Right kidney (tissue), 1 donor: ENCODE measurements around the gene KRTAP5-2.

Experiments used
- DNase-seq: peaks from one replicate; pipeline ENCODE4 v3.0.0-alpha.2; 2016

Gene KRTAP5-2

DNA sequence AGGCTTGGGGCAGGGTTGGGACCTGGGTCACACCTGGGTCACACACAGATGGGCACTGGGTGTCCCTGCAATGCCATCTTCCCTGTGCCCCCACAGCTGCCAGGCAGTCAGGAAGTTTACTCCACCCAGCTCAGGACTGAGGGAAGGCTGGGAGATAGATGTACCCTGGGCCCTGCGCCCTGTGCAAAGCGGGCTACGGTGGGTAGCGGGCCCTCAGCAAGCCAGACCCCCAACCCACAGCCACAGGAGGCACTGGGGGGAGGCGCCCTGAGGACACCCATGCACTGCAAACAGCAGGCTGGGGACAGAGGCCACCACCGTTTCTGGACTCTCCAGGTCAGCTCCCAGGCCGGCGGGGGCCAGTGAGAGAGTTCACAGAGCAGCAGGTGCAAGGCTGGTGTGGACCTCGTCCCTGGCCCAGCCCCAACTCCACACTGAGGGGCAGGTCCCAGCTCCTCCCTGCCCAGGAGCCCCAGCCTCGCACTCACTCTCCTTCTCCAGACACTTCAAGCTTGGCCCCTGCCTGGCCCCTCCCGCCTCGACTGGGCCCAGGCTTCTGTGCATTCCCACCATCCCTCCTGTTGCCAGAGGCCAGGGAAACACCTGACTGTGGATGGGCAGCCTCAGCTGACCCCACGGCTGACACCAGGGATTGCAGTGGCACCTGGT lies 30.9 kb downstream of the KRTAP5-2 start:
- DNase-seq = no peak

DNA sequence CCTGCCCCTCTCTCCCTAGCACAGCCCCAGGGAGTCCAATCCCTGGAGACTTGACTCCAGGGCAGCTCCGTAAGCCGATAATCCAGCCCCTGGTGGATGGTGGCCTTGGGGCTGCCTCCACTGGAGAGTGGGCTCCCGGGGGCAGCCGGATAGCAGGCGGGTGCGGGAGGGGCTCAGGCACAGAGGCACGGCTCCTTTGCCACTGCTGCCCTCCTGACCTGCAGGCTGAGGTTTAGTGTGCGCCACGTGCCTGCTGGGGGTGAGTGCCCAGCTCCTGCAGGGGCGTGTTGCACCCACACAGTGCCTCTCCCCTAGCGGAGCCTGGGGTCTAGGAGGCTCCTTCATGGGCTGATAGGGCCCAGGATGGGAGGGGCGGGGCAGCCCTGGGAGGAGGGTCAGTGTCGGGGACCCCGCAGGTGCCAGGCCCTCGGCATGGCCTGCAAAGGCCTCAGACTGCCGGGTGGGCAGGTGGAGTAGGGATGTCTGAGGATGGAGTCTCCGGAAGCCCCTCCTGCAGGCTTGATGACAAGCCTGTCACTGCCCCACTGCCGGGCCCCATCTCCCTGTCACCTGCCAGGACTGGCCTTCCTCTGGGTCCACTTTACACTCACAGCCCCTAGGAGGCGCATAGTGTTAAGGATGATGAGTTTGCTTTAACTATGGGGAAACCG lies 31.6 kb downstream of the KRTAP5-2 start:
- DNase-seq = no peak

DNA sequence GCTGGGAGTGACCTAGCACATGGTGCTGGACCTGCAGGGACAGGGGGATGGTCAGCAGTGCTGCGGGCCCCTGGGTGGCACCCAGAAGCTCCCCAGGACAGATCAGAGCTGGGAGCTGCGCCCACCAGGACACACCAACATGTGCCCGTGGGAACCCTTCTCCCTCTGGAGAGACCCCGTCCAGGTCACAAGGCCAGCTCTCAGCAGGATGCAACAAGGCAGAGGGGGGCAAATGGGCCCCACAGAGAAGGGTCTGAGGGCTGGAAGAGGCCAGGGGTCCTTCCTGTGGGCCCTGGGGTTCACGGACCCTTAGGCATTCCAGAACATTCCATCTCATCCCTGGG lies 32.2 kb downstream of the KRTAP5-2 start:
- no peak for DNase-seq

DNA sequence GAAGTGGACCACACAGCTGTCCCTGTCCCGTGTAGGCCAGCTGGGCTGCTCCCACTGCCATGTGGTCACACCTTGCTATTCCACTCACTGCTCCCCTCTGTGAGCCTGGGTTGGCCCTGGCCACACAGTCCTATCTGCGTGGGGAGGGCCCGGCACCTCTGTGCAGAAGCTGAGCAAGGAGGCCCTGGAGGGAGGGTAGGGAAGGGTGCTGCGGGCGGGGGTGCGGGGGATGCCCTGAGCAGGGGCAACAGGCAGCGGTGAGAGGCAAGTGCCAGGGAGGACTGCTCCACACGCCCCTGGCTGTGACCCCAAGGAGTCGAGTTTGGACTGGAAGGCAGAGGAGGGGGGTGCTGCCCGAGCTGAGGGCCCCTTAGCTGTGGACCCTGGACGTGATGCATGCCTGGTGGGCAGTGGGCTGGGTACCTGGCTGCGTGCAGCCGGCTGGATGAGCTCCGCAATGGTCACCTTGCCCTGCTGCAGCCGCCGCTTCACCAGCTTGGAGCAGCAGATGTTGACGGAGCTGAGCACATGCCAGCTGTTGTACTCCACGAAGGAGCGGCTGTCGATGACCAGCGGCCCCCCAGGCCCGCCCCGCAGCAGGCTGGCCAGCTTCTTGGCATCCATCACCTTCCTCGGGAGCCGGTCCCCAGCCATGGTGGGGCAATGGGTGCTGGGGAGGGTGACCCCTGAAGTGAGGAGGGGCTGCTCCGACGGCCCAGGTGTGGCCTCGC lies 32.8 kb downstream of the KRTAP5-2 start:
- no peak for DNase-seq

DNA sequence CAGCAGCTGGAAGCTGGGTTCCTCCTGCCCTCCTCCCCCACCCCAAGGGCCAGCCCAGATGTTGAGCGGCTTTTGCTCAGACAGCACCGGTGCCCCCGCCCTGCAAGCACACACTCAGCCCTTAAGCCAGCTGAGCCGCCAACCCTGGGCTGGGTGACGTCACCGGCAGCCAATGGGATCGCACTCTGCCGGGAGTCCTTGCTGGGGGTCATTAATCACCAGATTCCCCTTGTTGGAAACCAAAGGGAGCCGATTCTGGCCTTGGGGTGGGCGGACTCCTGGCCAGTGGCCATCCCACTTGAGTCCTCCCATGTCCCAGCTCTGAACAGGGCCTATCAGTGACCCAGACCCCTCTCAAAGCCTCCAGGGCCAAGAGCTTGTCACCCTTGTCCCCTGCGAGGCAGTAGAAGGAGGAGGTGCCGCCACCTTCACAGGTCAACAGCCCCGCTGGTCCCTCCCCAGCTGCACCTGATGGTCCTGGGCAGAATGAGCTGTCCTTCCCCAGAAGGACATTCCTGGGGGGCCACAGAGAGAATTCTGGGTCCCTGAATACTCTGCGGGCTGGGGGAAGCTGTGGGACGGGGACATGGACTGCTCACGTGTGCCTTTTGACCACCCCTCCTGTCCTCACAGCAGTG lies 33.4 kb downstream of the KRTAP5-2 start:
- peak; percentile 63 for DNase-seq

DNA sequence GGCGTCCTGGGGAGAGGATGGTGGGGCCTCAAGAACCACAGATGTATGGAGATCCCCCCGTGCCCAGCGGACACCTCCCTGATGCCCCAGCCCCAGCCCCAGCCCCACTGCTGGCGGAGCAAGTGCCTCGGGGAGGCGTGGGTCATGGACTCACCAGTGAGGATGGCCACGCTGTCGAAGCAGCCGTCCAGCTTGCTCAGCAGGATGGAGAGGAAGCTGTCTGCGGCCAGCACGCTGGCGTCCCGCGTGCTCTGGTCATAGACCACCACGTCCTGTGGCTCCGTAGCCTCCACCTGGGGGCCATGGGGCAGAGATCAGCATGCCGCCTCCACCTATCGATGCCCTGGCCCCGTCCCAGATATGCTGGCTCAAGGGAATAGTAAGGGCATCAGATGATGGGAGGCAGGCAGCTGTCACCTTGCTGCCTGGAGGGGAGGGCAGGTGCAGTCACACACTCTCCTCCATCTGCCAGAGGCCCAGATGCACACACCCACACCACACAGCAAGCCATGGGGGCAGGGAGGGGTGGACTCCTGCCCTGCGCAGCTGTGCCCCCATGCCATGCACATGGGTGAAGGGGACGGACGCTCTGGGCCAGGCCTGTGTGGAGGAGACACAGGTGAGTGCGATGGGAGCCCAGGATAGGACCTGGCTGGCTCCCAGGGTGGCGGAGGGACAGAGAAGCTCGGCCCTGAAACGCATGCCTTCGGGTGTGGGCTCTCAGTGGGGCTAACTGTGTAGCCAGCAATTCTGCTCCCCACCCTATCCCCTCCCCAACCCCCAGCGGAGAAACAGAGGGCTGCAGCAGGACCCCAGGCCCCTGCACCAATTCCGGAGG lies 34.2 kb downstream of the KRTAP5-2 start:
- no peak for DNase-seq

DNA sequence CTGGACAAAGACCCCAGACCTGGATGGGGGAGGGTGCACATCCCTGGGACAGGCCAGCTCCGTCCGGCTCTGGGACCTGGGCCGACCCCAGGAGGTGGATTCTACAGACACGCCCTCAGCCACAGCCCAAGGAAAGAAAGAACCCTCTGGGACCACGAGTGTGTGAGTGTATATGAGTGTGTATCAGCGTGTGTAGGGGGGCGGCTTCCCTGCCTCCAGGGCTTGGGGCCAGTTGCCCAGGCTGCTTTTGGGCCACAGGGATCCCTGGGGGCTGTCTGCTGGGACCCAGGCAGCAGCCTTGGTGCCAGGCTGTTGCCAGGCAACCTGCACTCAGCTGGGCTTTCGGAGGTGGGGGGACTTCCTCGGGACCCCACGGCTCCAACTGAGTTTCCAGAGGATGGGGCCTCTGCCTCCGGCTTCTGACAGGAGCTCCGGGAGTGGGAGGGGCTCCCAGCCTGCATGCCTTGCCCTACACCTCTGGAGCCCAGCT lies 34.9 kb downstream of the KRTAP5-2 start:
- no peak for DNase-seq

DNA sequence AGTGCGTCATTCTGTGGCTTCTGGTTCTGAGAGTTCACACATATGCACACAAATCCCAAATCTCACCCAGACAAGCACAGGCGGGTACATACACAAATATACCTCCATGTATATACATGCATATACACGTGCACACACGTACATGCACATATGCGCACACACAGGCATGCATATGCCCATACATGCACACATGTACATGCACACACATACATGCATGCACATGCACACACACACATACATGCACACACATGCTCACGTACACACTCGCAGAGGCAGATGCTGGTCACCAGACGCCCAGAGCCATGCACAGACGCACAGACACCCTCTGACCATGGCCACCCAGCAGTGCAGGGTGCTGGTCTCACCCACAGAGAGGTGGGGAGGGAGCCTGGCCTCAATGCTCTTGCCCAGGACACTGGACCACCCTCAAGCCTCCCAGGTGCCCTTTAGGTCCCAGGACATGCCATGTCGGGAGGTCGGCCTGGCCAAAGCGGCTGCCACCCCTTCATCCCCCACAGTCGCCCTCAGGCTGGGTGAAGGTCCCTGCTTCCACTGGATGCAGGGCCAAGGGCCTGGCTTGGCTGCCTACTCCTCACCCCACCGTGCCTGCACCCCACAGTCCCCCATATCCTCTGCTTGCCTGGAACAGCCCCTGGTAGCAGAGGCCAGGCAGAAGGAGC lies 35.5 kb downstream of the KRTAP5-2 start:
- no peak for DNase-seq

DNA sequence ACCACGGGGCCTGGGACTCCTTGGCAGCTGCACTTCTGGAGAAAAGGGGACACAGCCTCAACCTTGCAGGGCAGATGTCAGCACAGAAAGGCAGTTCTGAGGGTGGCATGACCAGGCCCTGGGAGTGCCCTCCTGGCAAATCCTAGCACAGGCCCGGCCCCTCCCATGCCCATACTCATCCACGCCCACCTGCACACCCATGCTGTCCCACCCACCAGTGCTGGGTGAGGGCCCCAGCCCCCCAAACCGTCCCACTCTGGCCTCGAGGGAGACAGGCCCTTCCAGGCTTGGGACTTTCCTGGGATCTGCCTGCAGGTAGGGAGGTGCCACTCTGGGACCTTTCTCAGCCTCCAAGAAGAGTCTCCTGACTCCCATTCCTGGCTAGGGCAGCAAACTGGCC lies 36.1 kb downstream of the KRTAP5-2 start:
- no peak for DNase-seq

DNA sequence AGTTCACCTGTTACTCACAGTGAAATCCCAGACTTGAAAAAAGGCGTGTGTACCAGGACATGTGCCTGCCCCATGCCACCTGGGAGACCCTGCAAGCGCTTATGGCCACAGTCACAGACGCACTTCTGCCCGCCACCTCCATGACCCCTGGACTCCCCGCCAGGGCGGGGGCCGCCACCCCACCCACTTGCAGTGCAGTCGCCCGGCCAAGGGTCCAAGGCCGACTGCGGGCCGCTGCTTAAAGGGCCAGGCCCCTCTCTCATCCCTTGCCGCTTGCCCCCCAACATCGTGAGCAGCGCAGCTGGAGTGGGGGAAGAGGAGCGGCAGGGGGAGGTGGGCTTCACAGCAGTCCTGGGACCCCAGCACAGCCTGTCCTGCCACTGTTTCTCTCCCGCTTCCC lies 36.8 kb downstream of the KRTAP5-2 start:
- DNase-seq = no peak

DNA sequence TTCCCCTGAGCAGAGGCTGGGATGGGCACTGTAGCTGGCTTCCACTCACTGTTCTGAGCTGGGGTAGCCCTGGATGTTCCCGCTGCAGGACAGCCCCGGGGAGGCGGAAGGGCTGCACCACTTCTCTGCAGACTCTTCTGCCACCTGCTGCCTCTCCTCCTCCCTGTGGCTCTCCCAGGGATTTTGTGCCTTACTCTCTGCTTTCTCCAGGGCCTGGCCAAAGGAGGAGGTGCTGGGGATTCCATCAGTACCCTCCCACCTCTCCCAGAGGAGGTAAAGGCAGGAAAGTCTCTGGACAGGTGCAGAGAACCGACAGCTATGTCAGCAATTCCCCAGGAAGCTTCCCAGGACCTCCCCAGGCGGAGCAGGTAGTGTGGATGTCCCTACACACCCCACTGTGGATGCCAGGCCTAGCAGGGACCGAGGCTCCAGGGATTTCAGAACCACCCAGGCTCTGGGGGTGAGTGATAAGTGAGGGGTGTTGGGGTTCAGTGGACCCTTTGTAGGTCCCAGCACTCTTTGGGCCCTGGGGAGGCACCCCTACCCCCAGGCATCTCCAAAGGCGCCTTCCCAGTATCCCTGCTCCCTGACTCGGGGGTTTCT lies 37.3 kb downstream of the KRTAP5-2 start:
- no peak for DNase-seq

DNA sequence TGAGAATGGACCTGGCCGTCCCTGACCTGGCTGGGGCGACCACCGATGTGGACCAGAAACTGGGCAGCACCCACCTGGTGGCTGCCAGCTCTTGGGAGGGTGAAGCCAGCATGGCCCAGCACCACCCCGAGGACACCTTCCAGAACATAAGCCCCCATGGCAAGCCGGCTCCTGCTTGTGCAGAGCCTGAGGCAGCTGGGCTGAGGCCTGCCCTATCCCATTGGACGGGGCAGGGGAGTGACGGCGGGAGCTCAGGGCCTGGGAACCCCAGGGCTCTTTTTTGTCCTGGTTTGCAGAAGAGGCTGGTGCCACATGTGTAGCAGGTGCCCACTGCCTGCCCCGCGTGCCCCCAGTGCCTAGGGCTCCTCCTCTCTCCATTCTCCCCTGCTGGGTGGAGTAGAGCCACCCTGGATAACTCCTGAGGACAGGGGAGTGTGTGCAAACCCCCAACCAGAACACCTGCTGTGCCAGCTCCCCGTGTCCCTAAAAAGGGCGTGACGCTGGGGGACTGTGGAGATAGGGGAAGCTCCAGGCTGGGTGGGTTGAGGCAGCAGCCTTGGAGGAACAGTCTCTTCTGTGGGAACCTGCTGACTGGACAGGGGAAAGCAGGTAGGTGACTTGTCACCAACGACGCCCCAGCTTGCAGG lies 38.0 kb downstream of the KRTAP5-2 start:
- DNase-seq = no peak

DNA sequence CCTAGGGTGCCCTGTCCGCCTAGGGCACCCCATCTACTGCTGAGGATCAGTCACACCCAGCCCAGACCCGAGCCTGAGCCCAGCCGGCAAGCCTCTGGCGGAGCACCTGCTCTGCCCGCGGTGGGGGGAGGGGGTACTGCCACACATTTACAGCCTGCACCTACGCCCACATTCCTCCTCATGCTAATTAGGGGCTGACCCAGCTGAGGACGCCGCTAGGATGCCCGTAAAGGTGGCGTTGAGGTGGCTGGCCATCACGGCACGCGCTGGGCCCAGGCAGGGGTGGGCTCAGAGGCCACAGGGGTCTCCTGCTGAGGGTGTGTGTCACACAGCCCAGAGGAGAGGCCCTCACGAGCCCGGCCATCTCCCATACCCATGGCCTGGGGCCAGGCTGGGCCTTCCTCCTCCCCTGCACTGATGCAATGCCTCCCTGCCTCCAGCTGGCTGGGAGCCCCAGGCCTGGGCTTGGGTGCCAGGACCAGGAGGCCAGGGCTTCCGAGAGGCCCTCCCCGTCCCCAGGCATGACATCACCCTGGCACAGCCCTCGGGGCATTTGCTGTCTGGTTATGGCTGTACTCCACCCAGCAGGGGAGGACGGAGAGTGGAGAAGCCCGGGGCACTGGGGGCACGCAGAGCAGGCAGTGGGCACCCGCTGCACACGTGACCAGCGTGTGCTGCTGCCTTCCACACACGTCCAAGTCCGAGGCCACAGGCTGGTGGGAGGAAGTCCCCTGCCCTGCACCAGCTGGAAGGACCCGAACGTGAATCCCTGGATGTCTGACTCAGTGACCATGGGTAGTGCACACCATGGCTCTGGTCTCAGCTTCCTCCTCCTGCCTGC lies 38.8 kb downstream of the KRTAP5-2 start:
- peak; percentile 56 for DNase-seq

DNA sequence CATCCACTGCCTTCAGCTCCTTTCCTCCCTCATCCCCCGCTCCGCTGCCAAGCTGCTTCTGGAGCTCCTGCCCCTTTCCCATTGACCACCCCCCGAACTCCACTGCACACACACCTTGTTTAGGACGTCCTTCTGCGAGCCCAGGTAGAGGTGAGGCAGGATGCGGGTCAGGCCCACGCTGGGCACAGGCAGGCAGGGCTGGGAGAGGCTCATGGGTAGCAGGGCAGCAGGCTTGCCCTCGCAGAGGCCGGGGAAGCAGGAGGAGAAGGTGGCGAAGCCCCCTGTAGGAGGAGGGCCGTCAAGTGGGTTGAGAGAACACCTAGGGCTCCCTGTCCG lies 39.4 kb downstream of the KRTAP5-2 start:
- DNase-seq = peak; percentile 47

DNA sequence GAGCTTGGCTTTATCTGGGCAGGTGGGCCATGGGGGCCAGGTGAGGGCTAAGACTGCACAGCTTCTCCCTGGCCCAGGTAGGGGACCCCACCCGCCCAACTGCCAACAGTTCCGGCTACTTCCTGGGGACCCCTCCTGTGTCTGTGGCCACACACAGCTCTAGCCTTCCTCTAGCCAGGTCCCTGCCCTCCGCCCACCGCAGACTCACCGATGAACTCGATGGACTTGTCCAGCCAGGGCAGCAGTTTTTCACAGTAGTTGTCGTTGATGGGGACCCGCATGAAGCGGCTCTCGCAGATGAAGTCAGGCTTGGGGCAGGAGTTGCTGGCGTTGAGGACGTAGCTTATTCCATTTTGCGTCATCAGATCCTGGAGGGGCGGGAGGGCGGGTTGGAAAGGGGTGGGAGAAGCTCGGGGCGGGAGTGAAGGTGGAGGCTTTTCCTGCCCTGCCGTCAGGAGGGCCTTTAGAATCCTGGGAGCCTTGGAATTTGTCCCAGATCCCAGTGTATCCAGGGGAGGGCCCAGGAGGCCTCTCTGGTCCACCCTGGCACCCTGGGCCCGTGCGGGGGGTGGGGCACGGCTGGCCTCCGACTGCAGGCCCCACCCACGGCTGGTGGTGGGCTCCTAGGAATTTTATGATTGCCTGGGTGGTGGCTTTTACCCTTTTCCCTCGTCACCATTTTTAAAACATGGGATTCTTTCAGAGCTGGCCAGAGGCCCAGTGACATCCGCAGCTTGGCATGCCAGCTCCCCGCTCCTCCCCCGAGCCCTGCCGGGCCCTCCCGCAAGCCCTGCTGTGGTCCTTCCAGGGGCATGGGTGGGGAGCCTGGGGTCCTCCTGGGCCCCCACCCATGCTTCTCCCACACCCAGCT lies 40.0 kb downstream of the KRTAP5-2 start:
- peak; percentile 37 for DNase-seq

DNA sequence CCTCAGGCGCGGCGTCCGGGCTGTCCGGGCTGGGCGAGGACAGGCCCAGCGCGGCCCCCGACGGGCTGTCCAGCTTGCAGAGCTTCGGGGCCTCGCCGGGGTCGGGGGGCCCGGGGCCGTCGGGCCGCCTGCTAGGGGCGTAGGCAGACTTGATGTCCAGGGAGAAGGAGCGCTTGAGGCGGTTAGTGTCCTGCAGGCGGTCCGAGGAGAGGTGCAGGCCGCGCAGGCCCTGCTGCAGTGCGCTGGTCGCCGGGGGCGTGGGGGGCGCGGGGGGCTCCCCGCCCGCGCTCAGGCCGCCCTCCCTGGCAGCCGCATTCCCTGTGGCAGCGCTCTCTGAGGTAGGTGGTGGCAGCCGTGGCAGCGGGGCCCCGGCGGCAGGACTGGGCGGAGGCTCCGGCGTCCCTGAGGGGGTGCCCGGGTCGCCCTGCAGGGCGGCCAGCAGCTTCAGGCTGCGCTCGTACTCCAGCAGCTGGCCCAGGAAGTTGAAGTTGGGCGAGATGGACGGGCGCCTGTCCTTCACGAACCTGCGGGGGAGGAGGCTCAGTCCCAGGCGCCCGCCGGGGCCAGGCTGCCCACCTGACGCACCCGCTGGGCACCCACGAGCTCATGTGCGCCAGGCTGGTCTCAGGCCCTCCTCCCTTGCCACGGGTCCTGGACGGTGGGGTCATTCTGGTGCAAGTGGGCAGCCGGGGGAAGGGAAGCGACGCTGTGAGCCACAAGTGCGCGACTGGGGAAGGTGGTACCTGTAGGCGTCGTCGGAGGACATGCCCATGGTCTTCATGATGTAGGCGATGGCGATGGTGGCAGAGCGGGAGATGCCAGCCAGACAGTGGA lies 40.8 kb downstream of the KRTAP5-2 start:
- DNase-seq = no peak

DNA sequence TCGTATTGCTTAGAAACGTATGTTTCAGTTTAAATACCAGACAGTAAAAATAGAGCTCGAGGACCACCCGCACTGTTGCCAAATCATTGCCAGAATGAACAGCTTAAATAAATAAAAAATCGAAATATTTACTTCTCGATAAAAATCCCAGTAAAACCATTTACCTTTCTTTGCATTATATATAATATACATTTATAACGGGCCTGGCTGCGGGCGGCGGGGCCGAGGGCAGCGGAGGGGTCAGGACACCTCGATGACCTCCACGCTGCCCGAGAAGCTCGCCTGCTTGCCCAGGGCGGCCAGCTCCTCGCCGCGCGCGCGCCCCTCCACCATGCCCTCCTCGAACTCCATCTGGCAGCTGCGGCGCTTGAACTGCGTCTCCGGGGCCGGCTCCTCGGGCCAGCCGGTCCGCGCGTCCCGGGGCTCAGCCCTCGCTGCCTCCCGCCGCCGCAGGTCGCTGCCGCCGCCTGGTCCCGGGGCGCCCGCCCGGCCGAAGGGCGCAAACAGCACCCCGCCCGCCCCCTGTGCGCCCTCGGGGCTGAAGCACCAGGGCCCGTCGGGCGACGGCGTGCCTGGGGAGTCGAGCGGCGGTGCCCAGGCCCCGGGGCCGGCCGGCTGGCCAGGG lies 41.7 kb downstream of the KRTAP5-2 start:
- no peak for DNase-seq
